Ramos (cell line): ENCODE measurements around the gene KLHL13.
"Not testable (repeated sequence)": the region's sequence is repeated elsewhere in the genome, so short reads cannot be mapped to it uniquely, and the experiment has no call there.

Experiments used
- in situ Hi-C: fragments of 300-500 bp; cut with MboI; formaldehyde crosslinking; loops from one replicate; pipeline ENCODE4 v1.14.3; 2022; ENCODE audit warnings: low sequenced_read_pairs; ENCODE audit not compliant: unreplicated experiment

Gene KLHL13

GRCh38 chrX:118100091-118100490, 16.5 kb downstream of the KLHL13 start:
- in situ Hi-C loops: no loop called here

- in situ Hi-C loops: no loop called here
Observed at GRCh38 chrX:118088084-118088483, 28.5 kb downstream of the KLHL13 start.

GRCh38 chrX:118074196-118074595, 42.4 kb downstream of the KLHL13 start:
- in situ Hi-C loops: no loop called here

GRCh38 chrX:118066867-118067515, 49.6 kb downstream of the KLHL13 start:
- in situ Hi-C loops: no loop called here

- in situ Hi-C loops: no loop called here
Observed at GRCh38 chrX:118062817-118063615, 53.6 kb downstream of the KLHL13 start.

- in situ Hi-C loops: no loop called here
Observed at GRCh38 chrX:118062048-118062789, 54.4 kb downstream of the KLHL13 start.

GRCh38 chrX:118058924-118059323, 57.7 kb downstream of the KLHL13 start:
- in situ Hi-C loops: no loop called here

- in situ Hi-C loops: no loop called here
Observed at GRCh38 chrX:118056870-118057269, 59.7 kb downstream of the KLHL13 start.

- in situ Hi-C loops: no loop called here
Observed at GRCh38 chrX:118049713-118050112, 66.9 kb downstream of the KLHL13 start.

GRCh38 chrX:118047446-118048186, 69.0 kb downstream of the KLHL13 start:
- in situ Hi-C loops: no loop called here

- in situ Hi-C loops: no loop called here
Observed at GRCh38 chrX:118039591-118039990, 77.0 kb downstream of the KLHL13 start.

GRCh38 chrX:118038614-118039365, 77.8 kb downstream of the KLHL13 start:
- in situ Hi-C loops: no loop called here

GRCh38 chrX:118026631-118027030, 90.0 kb downstream of the KLHL13 start:
- in situ Hi-C loops: no loop called here

GRCh38 chrX:118025226-118025625, 91.4 kb downstream of the KLHL13 start:
- in situ Hi-C loops: no loop called here

GRCh38 chrX:118024482-118024881, 92.1 kb downstream of the KLHL13 start:
- in situ Hi-C loops: no loop called here

- in situ Hi-C loops: no loop called here
Observed at GRCh38 chrX:118022753-118023152, 93.9 kb downstream of the KLHL13 start.

GRCh38 chrX:118016422-118016821, 100.2 kb downstream of the KLHL13 start:
- in situ Hi-C loops: no loop called here

GRCh38 chrX:118002417-118002816, 114.2 kb downstream of the KLHL13 start:
- in situ Hi-C loops: not testable (repeated sequence)

GRCh38 chrX:118000518-118000917, 116.1 kb downstream of the KLHL13 start:
- in situ Hi-C loops: no loop called here

- in situ Hi-C loops: no loop called here
Observed at GRCh38 chrX:117998171-117998570, 118.4 kb downstream of the KLHL13 start.
